Neural cell (in vitro differentiated cells): Measurements from ENCODE around the gene MDM1.

Source experiments
- EZH2 ChIP-seq: fragments of 200-600, 300-800 bp; shearing (Covaris generic), sonication (generic); IDR thresholded peaks from 2 replicates; pipeline ENCODE4 v1.6.1; 2014; ENCODE audit warnings: antibody characterized with exemption, low read length, borderline replicate concordance, mild to moderate bottlenecking; ENCODE audit not compliant: insufficient read depth, poor library complexity, severe bottlenecking
- POLR2AphosphoS5 ChIP-seq: IDR thresholded peaks from 2 replicates; pipeline ENCODE4 v1.6.1; 2012
- RAD21 ChIP-seq: fragments of 450-650 bp; conservative IDR thresholded peaks from 2 replicates; pipeline ENCODE4 v1.6.1; 2014; ENCODE audit warnings: antibody characterized with exemption, mild to moderate bottlenecking, moderate library complexity
- TF ChIP-seq, protein P1 (sequence below): fragments of 450-650 bp; IDR thresholded peaks from 2 replicates; pipeline ENCODE4 v1.5.1; 2014; ENCODE audit warnings: antibody characterized with exemption, mild to moderate bottlenecking, moderate library complexity; ENCODE audit not compliant: poor library complexity, severe bottlenecking

- TF ChIP-seq RAD21: no peak
- TF ChIP-seq, protein P1, sequence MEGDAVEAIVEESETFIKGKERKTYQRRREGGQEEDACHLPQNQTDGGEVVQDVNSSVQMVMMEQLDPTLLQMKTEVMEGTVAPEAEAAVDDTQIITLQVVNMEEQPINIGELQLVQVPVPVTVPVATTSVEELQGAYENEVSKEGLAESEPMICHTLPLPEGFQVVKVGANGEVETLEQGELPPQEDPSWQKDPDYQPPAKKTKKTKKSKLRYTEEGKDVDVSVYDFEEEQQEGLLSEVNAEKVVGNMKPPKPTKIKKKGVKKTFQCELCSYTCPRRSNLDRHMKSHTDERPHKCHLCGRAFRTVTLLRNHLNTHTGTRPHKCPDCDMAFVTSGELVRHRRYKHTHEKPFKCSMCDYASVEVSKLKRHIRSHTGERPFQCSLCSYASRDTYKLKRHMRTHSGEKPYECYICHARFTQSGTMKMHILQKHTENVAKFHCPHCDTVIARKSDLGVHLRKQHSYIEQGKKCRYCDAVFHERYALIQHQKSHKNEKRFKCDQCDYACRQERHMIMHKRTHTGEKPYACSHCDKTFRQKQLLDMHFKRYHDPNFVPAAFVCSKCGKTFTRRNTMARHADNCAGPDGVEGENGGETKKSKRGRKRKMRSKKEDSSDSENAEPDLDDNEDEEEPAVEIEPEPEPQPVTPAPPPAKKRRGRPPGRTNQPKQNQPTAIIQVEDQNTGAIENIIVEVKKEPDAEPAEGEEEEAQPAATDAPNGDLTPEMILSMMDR: no peak
- no peak for TF ChIP-seq POLR2AphosphoS5
- no peak for TF ChIP-seq EZH2
Measured at GRCh38 chr12:68356986-68357385, 24.8 kb upstream of the MDM1 start.
